ENCODE results near the gene AADAC.

GRCh38 chr3:151794080-151794479 is 19.8 kb upstream of the AADAC start:
- no peak for TF ChIP-seq POLR2A (IDR thresholded peaks at IDR 0.05; ENCODE audit: low read length)
- no peak for TF ChIP-seq GATA1 (IDR thresholded peaks at IDR 0.05; ENCODE audit: low read depth, low read length)
